Left lung (tissue), 10 donors: ENCODE results near the gene VSIG8. TPM values are rescaled to one million over a fixed set of nuclear protein-coding genes. Genes with fewer than 3 reads are reported as not detected.

ENCODE experiments used
- ATAC-seq: fragments of 200-7000 bp; cut with Tn5 transposase; one replicate; pipeline ENCODE4 v1.9.1; 2020; ENCODE audit warnings: moderate library complexity
- DNase-seq, 4 donors: peaks; one replicate each; pipeline ENCODE4 v3.0.0-alpha.2; 2013 to 2020
- H3K27ac ChIP-seq, 2 donors: fragments of 200-600 bp; sonication (generic) in 1 of 2; one replicate each; pipeline versions ENCODE4 v1.5.0 to v1.8.0; 2020 to 2021
- H3K27me3 ChIP-seq, 2 donors: fragments of 200-600 bp; sonication (generic) in 1 of 2; one replicate each; pipeline versions ENCODE4 v1.5.0 to v1.8.0; 2020 to 2021
- H3K36me3 ChIP-seq, 2 donors: fragments of 200-600 bp; sonication (generic) in 1 of 2; one replicate each; pipeline versions ENCODE4 v1.5.0 to v1.8.0; 2020 to 2021
- H3K4me1 ChIP-seq, 2 donors: fragments of 200-600 bp; one replicate each; pipeline ENCODE4 v1.8.0; 2021
- H3K4me3 ChIP-seq, 2 donors: fragments of 200-600 bp; sonication (generic) in 1 of 2; one replicate each; pipeline versions ENCODE4 v1.5.0 to v1.8.0; 2020 to 2021; ENCODE audit warnings: mild to moderate bottlenecking in 1 of 2
- H3K9me3 ChIP-seq, 2 donors: fragments of 200-600 bp; sonication (generic) in 1 of 2; one replicate each; pipeline versions ENCODE4 v1.5.0 to v1.8.0; 2020 to 2021
- intact Hi-C, 2 donors: fragments of 100-400 bp; cut with DNase I; formaldehyde crosslinking; loops; one replicate each; pipeline versions ENCODE4 v1.11.2 to v1.14.2; 2022
- polyA plus RNA-seq, 6 donors: library from polyadenylated mRNA; unstranded; fragments of 120-200 nt; gene quantifications; one replicate each; pipeline ENCODE4 v1.2.1, GENCODE V29; 2013; ENCODE audit not compliant: insufficient read length in 6 of 6
- total RNA-seq, 2 donors: library from RNA; stranded (reverse); fragmentation: NEBNext Ultra II Directional; extraction: Animal tissue kit (Norgen Biotek cat#: 25700); gene quantifications; one replicate each; pipeline ENCODE4 v1.2.1, GENCODE V29; 2021
- TF ChIP-seq, protein P1 (sequence below), 2 donors: fragments of 200-600 bp; sonication (generic) in 1 of 2; IDR thresholded peaks; one replicate each; pipeline versions ENCODE4 v1.5.0 to v1.8.0; 2021; ENCODE audit warnings: antibody characterized with exemption in 2 of 2
- donor health status: DM: no; HTN: yes; CAD: no.
- donor health status: DM: no; HTN: no; CAD: no.

Gene VSIG8
- total and polyA plus RNA-seq, 8 donors, result 0.10 to 0.14 TPM; not detected in 6

DNA sequence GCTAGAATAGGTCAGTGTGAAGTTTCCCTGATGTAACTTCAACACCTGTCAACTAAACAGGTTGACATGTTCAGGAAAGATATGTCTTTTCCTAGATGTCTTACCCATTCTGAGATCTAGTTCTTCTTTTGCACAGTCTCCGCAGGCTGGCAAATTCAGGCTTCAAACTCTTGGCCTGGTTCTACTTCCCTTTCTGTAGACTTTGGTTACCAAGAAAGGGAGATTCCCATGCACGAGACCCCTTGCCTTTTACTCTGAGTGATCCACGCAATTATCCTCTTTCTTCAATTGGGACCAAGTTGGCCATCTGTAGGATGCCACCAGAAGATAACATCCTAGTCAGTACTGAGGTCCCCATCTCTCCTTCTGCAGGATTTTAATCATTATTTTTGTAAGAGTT is 35.5 kb upstream of the VSIG8 start:
- ATAC-seq (no peak), DNase-seq (no peak)
- TF ChIP-seq, protein P1, sequence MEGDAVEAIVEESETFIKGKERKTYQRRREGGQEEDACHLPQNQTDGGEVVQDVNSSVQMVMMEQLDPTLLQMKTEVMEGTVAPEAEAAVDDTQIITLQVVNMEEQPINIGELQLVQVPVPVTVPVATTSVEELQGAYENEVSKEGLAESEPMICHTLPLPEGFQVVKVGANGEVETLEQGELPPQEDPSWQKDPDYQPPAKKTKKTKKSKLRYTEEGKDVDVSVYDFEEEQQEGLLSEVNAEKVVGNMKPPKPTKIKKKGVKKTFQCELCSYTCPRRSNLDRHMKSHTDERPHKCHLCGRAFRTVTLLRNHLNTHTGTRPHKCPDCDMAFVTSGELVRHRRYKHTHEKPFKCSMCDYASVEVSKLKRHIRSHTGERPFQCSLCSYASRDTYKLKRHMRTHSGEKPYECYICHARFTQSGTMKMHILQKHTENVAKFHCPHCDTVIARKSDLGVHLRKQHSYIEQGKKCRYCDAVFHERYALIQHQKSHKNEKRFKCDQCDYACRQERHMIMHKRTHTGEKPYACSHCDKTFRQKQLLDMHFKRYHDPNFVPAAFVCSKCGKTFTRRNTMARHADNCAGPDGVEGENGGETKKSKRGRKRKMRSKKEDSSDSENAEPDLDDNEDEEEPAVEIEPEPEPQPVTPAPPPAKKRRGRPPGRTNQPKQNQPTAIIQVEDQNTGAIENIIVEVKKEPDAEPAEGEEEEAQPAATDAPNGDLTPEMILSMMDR (IDR thresholded peaks at IDR 0.05), result no peak
- H3K4me1 ChIP-seq, result peaks cover 14 to 55% of the 10 kb centered on the region in 2 donors
- no peaks in the 10 kb centered on the region for H3K9me3 ChIP-seq
- intact Hi-C loops, result no loop called here
- H3K27ac ChIP-seq, result peak overlapping the region in 1 of 2 donors; percentile 41
- H3K27me3 ChIP-seq, result no peaks in the 10 kb centered on the region
- H3K36me3 ChIP-seq, result no peaks in the 10 kb centered on the region
- H3K4me3 ChIP-seq, result no peak overlapping the region

DNA sequence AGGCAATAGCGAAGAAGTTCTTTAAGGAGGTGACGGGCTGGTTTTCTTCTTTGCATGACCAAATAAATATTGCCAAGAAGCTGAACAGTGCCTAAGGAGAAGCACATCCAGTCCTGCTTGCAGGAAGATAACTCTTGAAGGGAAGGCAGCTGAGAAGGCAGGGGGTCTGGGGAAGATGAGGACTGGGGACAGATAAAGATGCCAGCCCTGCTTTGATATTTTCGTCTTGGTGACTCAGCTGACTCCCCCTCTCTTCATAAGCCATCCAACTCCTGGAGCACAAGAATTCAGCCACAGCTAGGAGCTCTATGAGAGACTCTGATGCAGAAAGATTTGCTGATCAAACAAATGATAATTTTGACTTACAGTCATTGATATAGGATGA is 34.1 kb upstream of the VSIG8 start:
- DNase-seq (no peak), ATAC-seq (no peak)
- no peaks in the 10 kb centered on the region for H3K36me3 ChIP-seq
- H3K4me3 ChIP-seq, result no peak overlapping the region
- no peaks in the 10 kb centered on the region for H3K9me3 ChIP-seq
- no peaks in the 10 kb centered on the region for H3K27me3 ChIP-seq
- peaks cover 14 to 48% of the 10 kb centered on the region in 2 donors for H3K4me1 ChIP-seq
- TF ChIP-seq, protein P1 (IDR thresholded peaks at IDR 0.05), result no peak
- H3K27ac ChIP-seq, result peak overlapping the region in 1 of 2 donors; percentile 72
- intact Hi-C loops, result no loop called here

GRCh38 chr1:159895836-159896545 is 33.5 kb upstream of the VSIG8 start:
- H3K4me1 ChIP-seq, result peaks cover 14 to 49% of the 10 kb centered on the region in 2 donors
- DNase-seq (peak in 1 of 4 donors; percentile 50), ATAC-seq (peak; percentile 29)
- H3K9me3 ChIP-seq, result no peaks in the 10 kb centered on the region
- H3K27me3 ChIP-seq, result no peaks in the 10 kb centered on the region
- no peak overlapping the region for H3K4me3 ChIP-seq
- intact Hi-C loops, result no loop called here
- H3K36me3 ChIP-seq, result no peaks in the 10 kb centered on the region
- TF ChIP-seq, protein P1 (IDR thresholded peaks at IDR 0.05), result no peak
- H3K27ac ChIP-seq, result peak overlapping the region in 1 of 2 donors; percentile 72

- TF ChIP-seq, protein P1 (IDR thresholded peaks at IDR 0.05), result no peak
- intact Hi-C loops, result no loop called here
- no peak for ATAC-seq
- no peak overlapping the region for H3K27ac ChIP-seq
- H3K27me3 ChIP-seq, result no peaks in the 10 kb centered on the region
- peaks cover 13 to 52% of the 10 kb centered on the region in 2 donors for H3K4me1 ChIP-seq
- no peak overlapping the region for H3K4me3 ChIP-seq
- no peak for DNase-seq
- H3K9me3 ChIP-seq, result no peaks in the 10 kb centered on the region
- no peaks in the 10 kb centered on the region for H3K36me3 ChIP-seq
Measured at GRCh38 chr1:159895286-159895685, 32.8 kb upstream of the VSIG8 start.

GRCh38 chr1:159892944-159893343 is 30.5 kb upstream of the VSIG8 start:
- TF ChIP-seq, protein P1 (IDR thresholded peaks at IDR 0.05), result no peak
- no peaks in the 10 kb centered on the region for H3K36me3 ChIP-seq
- no peaks in the 10 kb centered on the region for H3K9me3 ChIP-seq
- ATAC-seq (no peak), DNase-seq (no peak)
- H3K4me3 ChIP-seq, result no peak overlapping the region
- H3K27me3 ChIP-seq, result no peaks in the 10 kb centered on the region
- intact Hi-C loops, result loop anchor here in 1 of 2 donors (5.0 kb wide), 1 partner anchor 96 kb away; no protein-coding TSS in a partner anchor
- no peak overlapping the region for H3K27ac ChIP-seq
- H3K4me1 ChIP-seq, result peaks cover 24 to 50% of the 10 kb centered on the region in 2 donors
